Endothelial cell of umbilical vein (primary cell): Measurements from ENCODE around the gene CRYAB.

Experiments
- CTCF ChIP-seq, 2 donors: IDR thresholded peaks; 1 replicate in 1 of 2; 2 replicates in 1 of 2; pipeline ENCODE4 v1.5.1; 2011; ENCODE audit warnings: low read length in 2 of 2, mild to moderate bottlenecking in 2 of 2, moderate library complexity in 2 of 2, control low read depth in 1 of 2, inconsistent platforms in 1 of 2, low read depth in 1 of 2; ENCODE audit not compliant: insufficient read depth in 1 of 2; ENCODE audit errors: extremely low read depth in 1 of 2
- EZH2 ChIP-seq: IDR thresholded peaks from 2 replicates; pipeline ENCODE4 v1.6.1; 2012; ENCODE audit warnings: borderline replicate concordance, low read depth, mild to moderate bottlenecking, moderate library complexity, low read length, inconsistent platforms; ENCODE audit not compliant: severe bottlenecking
- GATA2 ChIP-seq: IDR thresholded peaks from 2 replicates; pipeline ENCODE4 v1.7.0; 2011; ENCODE audit warnings: low read depth, mild to moderate bottlenecking, moderate library complexity, mixed read lengths, low read length; ENCODE audit not compliant: insufficient read length, insufficient read depth
- MAX ChIP-seq: IDR thresholded peaks from 2 replicates; pipeline ENCODE4 v1.6.1; 2011; ENCODE audit not compliant: insufficient read depth, insufficient read length
- POLR2A ChIP-seq: IDR thresholded peaks from 2 replicates; pipeline ENCODE4 v1.6.1; 2012; ENCODE audit warnings: low read depth, mild to moderate bottlenecking, control low read depth, low read length
- POLR2AphosphoS5 ChIP-seq: IDR thresholded peaks from 2 replicates; pipeline ENCODE4 v1.6.1; 2012; ENCODE audit warnings: low read depth, mild to moderate bottlenecking, control low read depth, low read length, moderate library complexity; ENCODE audit not compliant: insufficient read depth

- TF ChIP-seq CTCF (IDR thresholded peaks at IDR 0.05; ENCODE audit: extremely low read depth in 1 of 2, insufficient read depth in 1 of 2, low read depth in 1 of 2, low read length in 2 of 2) (no peak), POLR2A (no peak), POLR2AphosphoS5 (no peak), MAX (no peak), EZH2 (no peak), GATA2 (no peak)
Measured at GRCh38 chr11:111886844-111887243, 24.7 kb downstream of the CRYAB start.
